Measurements from ENCODE around the gene SLC49A3. TPM values are rescaled to one million over a fixed set of nuclear protein-coding genes. Genes with fewer than 3 reads are reported as not detected.

SLC49A3 gene
- total and polyA plus RNA-seq, 2 experiments from 2014 or later, result 12.2 to 12.8 TPM

DNA sequence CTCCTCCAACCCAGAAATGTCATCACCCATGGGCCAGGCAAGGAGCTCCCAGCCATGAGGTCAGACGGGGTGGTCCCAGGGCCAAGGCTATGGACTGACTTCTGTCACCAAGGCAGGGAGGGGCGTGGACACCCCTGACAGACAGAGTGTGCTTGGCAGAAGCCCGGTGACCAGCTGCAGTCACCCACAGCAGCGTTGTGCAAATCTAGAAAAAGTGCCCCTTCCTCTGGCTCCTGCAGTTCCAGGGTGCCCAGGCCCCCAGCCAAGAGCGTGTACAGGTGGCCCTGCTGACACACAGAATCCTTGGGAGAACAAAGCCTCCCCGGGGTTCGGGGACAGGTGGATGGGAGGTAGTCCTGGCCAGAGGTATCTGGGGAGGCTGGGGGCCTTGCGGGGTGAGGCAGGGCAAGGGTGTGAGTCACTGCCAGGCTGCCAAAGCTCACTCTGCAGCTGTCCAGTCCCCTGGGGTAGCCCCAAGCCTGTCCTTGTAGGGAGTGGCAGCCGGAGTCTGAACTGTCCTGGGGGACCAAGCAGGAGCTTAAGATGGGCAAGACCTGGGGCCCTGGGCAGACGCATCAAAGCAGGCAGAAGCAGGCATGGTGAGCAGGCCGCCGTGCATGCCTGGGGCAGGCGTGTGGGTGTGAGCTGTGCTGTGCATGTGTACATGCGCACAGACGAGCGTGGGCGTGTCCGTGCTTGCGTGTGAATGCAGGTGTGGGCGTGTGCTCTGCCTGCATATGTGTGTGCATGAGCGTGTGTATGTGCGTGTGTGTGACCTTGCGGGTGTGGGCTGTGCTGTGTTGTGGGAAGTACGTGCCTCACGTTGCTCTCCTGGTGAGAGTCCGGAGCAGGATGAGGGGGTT lies 11.3 kb downstream of the SLC49A3 start:
- no peak for DNase-seq (ENCODE audit: low spot score)
- peaks cover 23% of the 10 kb centered on the region for H3K79me2 ChIP-seq
- no peaks in the 10 kb centered on the region for H3K9me2 ChIP-seq (replicated peaks; ENCODE audit: insufficient read depth)
- no peak overlapping the region for H3K4me3 ChIP-seq
- no peak overlapping the region for H3K27ac ChIP-seq
- no peaks in the 10 kb centered on the region for H3K36me3 ChIP-seq (replicated peaks; ENCODE audit: insufficient read depth, low read depth)
- H4K20me1 ChIP-seq (ENCODE audit: insufficient read depth, poor library complexity, severe bottlenecking), result no peaks in the 10 kb centered on the region
- peaks cover 24% of the 10 kb centered on the region for H3K4me1 ChIP-seq (ENCODE audit: insufficient read depth)
- no peak overlapping the region for H2AFZ ChIP-seq
- TF ChIP-seq, protein P1, sequence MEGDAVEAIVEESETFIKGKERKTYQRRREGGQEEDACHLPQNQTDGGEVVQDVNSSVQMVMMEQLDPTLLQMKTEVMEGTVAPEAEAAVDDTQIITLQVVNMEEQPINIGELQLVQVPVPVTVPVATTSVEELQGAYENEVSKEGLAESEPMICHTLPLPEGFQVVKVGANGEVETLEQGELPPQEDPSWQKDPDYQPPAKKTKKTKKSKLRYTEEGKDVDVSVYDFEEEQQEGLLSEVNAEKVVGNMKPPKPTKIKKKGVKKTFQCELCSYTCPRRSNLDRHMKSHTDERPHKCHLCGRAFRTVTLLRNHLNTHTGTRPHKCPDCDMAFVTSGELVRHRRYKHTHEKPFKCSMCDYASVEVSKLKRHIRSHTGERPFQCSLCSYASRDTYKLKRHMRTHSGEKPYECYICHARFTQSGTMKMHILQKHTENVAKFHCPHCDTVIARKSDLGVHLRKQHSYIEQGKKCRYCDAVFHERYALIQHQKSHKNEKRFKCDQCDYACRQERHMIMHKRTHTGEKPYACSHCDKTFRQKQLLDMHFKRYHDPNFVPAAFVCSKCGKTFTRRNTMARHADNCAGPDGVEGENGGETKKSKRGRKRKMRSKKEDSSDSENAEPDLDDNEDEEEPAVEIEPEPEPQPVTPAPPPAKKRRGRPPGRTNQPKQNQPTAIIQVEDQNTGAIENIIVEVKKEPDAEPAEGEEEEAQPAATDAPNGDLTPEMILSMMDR (IDR thresholded peaks at IDR 0.05; ENCODE audit: poor library complexity), result no peak
- TF ChIP-seq EZH2 (IDR thresholded peaks at IDR 0.05; ENCODE audit: borderline replicate concordance) (no peak), EZH2phosphoT487 (IDR thresholded peaks at IDR 0.05; ENCODE audit: low read depth, severe bottlenecking, unreplicated experiment) (no peak)
- no peak overlapping the region for H3K4me2 ChIP-seq
- WGBS (ENCODE audit: low lambda C conversion rate, missing lambda C conversion rate), result 87% methylated on average over 25 of the region's 26 CpGs
- no peaks in the 10 kb centered on the region for H3K9me3 ChIP-seq (ENCODE audit: low read depth)
- H3K27me3 ChIP-seq, result no peaks in the 10 kb centered on the region

DNA sequence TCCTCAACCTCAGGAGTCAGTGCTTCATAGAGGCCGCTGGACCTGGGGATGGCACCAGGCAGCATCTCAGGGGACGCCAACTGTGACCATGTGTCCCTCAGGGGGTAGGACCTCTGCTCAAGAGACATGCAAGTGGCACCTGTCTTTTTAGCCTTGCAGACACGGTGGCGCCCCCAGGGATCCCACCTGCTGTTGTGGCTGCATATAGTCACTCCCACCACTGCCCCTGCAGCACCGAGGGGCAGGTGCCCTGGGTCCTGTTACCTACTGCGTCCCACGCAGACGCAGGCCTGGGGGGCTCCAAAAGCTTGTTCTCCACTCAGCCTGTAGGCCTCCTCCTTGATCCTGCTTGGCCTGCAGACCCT lies 12.1 kb downstream of the SLC49A3 start:
- Histone ChIP-seq H3K4me2 (no peak overlapping the region), H2AFZ (no peak overlapping the region), H3K79me2 (peaks cover 25% of the 10 kb centered on the region), H3K9me2 (replicated peaks; ENCODE audit: insufficient read depth) (no peaks in the 10 kb centered on the region), H3K27me3 (no peaks in the 10 kb centered on the region), H3K4me3 (no peak overlapping the region), H4K20me1 (ENCODE audit: insufficient read depth, poor library complexity, severe bottlenecking) (no peaks in the 10 kb centered on the region), H3K9me3 (ENCODE audit: low read depth) (no peaks in the 10 kb centered on the region), H3K4me1 (ENCODE audit: insufficient read depth) (peaks cover 25% of the 10 kb centered on the region), H3K36me3 (replicated peaks; ENCODE audit: insufficient read depth, low read depth) (no peaks in the 10 kb centered on the region), H3K27ac (no peak overlapping the region)
- WGBS (ENCODE audit: low lambda C conversion rate, missing lambda C conversion rate), result 92% methylated on average over 8 of the region's 8 CpGs
- TF ChIP-seq EZH2phosphoT487 (IDR thresholded peaks at IDR 0.05; ENCODE audit: low read depth, severe bottlenecking, unreplicated experiment), result no peak
- TF ChIP-seq, protein P1 (IDR thresholded peaks at IDR 0.05; ENCODE audit: poor library complexity), result no peak
- TF ChIP-seq EZH2 (IDR thresholded peaks at IDR 0.05; ENCODE audit: borderline replicate concordance), result no peak
- no peak for DNase-seq (ENCODE audit: low spot score)

GRCh38 chr4:675980-676870 lies 12.7 kb downstream of the SLC49A3 start:
- 80% methylated on average over 19 of the region's 19 CpGs for WGBS (ENCODE audit: low lambda C conversion rate, missing lambda C conversion rate)
- Histone ChIP-seq H3K27me3 (no peaks in the 10 kb centered on the region), H3K4me2 (peak overlapping the region; percentile 100), H4K20me1 (ENCODE audit: insufficient read depth, poor library complexity, severe bottlenecking) (no peaks in the 10 kb centered on the region), H3K4me3 (no peak overlapping the region), H3K9me2 (replicated peaks; ENCODE audit: insufficient read depth) (no peaks in the 10 kb centered on the region), H3K27ac (no peak overlapping the region), H3K36me3 (replicated peaks; ENCODE audit: insufficient read depth, low read depth) (no peaks in the 10 kb centered on the region), H2AFZ (no peak overlapping the region), H3K4me1 (ENCODE audit: insufficient read depth) (peaks cover 25% of the 10 kb centered on the region), H3K9me3 (ENCODE audit: low read depth) (no peaks in the 10 kb centered on the region), H3K79me2 (peaks cover 25% of the 10 kb centered on the region)
- TF ChIP-seq EZH2 (IDR thresholded peaks at IDR 0.05; ENCODE audit: borderline replicate concordance) (no peak), EZH2phosphoT487 (IDR thresholded peaks at IDR 0.05; ENCODE audit: low read depth, severe bottlenecking, unreplicated experiment) (no peak)
- TF ChIP-seq, protein P1 (IDR thresholded peaks at IDR 0.05; ENCODE audit: poor library complexity), result no peak
- DNase-seq (ENCODE audit: low spot score), result no peak
